Measurements from ENCODE around the gene GPR15LG.
A peak's percentile ranks its signal among the peaks of the same experiment; 100 is the strongest.

DNA sequence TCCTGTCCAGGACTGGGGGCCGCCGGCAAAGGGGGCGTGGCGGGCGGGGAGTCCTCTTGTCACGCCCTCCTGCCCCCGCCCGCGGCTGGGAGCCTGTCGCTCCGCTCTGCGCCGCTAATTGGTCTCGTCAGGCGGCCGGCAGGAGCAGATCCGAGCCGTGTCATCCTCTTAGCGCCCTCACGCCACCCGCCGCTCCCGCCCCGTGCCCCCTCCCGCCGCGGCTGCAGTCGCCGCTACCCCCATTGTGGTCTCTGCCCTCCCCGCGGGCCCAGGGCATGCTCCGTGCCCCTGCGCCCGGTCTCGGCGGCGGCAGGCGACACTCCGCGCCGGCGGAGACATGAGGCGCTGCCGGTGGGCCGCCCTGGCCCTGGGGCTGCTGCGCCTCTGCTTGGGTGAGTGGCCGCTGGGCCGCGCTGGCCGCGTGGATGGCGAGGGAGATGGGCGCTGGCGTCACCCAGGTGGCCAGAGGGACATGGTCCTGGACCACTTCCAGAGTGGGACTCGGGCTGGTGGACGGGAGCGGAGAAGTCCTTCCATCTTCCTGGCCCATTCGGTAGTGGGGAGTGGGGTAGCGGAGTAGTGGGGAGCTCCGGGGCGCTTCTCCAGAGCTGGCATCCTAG is 20.9 kb downstream of the GPR15LG start, which contains the start of gene CDHR1:
- TF ChIP-seq, protein P1, sequence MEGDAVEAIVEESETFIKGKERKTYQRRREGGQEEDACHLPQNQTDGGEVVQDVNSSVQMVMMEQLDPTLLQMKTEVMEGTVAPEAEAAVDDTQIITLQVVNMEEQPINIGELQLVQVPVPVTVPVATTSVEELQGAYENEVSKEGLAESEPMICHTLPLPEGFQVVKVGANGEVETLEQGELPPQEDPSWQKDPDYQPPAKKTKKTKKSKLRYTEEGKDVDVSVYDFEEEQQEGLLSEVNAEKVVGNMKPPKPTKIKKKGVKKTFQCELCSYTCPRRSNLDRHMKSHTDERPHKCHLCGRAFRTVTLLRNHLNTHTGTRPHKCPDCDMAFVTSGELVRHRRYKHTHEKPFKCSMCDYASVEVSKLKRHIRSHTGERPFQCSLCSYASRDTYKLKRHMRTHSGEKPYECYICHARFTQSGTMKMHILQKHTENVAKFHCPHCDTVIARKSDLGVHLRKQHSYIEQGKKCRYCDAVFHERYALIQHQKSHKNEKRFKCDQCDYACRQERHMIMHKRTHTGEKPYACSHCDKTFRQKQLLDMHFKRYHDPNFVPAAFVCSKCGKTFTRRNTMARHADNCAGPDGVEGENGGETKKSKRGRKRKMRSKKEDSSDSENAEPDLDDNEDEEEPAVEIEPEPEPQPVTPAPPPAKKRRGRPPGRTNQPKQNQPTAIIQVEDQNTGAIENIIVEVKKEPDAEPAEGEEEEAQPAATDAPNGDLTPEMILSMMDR (IDR thresholded peaks at IDR 0.05; ENCODE audit: extremely low read depth in 1 of 2, insufficient read depth in 1 of 2, low read depth in 1 of 2, low read length in 2 of 2): no peak
- TF ChIP-seq POLR2A (IDR thresholded peaks at IDR 0.05; ENCODE audit: low read depth, low read length) (no peak), EZH2 (IDR thresholded peaks at IDR 0.05; ENCODE audit: borderline replicate concordance, low read depth, low read length, severe bottlenecking) (peak; percentile 81), POLR2AphosphoS5 (IDR thresholded peaks at IDR 0.05; ENCODE audit: insufficient read depth, low read depth, low read length) (no peak)

Data from endothelial cell of umbilical vein (primary cell).